Measurements from ENCODE around the gene PEMT.

GRCh38 chr17:17463821-17464220 lies 127.7 kb downstream of the PEMT start:
- TF ChIP-seq, protein P1, sequence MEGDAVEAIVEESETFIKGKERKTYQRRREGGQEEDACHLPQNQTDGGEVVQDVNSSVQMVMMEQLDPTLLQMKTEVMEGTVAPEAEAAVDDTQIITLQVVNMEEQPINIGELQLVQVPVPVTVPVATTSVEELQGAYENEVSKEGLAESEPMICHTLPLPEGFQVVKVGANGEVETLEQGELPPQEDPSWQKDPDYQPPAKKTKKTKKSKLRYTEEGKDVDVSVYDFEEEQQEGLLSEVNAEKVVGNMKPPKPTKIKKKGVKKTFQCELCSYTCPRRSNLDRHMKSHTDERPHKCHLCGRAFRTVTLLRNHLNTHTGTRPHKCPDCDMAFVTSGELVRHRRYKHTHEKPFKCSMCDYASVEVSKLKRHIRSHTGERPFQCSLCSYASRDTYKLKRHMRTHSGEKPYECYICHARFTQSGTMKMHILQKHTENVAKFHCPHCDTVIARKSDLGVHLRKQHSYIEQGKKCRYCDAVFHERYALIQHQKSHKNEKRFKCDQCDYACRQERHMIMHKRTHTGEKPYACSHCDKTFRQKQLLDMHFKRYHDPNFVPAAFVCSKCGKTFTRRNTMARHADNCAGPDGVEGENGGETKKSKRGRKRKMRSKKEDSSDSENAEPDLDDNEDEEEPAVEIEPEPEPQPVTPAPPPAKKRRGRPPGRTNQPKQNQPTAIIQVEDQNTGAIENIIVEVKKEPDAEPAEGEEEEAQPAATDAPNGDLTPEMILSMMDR (IDR thresholded peaks at IDR 0.05), result no peak
- TF ChIP-seq ERG (CRISPR knock-in tag; IDR thresholded peaks at IDR 0.05), result no peak

Measured in WTC11 (cell line).